CD4-positive, alpha-beta memory T cell (primary cell): Measurements from ENCODE around the gene SAP30BP. TPM values are rescaled to one million over a fixed set of nuclear protein-coding genes. Genes with fewer than 3 reads are reported as not detected.

Experiments used
- CTCF ChIA-PET: fragments of 350-600 bp; sonication (Branson Sonifier 250); formaldehyde crosslinking; loops from one replicate; lab custom pipeline; 2021; ENCODE audit warnings: inconsistent platforms; ENCODE audit not compliant: partially characterized antibody; lab: Charles Lee
- POLR2A ChIA-PET: fragments of 350-600 bp; sonication (Branson Sonifier 250); formaldehyde crosslinking; loops from one replicate; lab custom pipeline; 2021; ENCODE audit not compliant: partially characterized antibody; lab: Charles Lee
- DNase-seq, 5 donors: peaks; one replicate each; pipeline versions ENCODE4 v3.0.0 to v3.0.0-alpha.2; 2020 to 2022; ENCODE audit warnings: mixed read lengths in 1 of 5
- H3K27ac ChIP-seq: one replicate; pipeline ENCODE4 v1.7.0; 2013; ENCODE audit warnings: low read depth, low read length
- H3K27me3 ChIP-seq: 2 replicates; pipeline ENCODE4 v1.7.0; 2013; ENCODE audit warnings: mild to moderate bottlenecking, low read length, moderate library complexity; ENCODE audit not compliant: insufficient read depth
- H3K36me3 ChIP-seq: 2 replicates; pipeline ENCODE4 v1.7.0; 2013; ENCODE audit warnings: mild to moderate bottlenecking, low read length, moderate library complexity; ENCODE audit not compliant: insufficient read depth
- H3K4me1 ChIP-seq: 2 replicates; pipeline ENCODE4 v1.7.0; 2013; ENCODE audit warnings: mild to moderate bottlenecking, low read length, moderate library complexity; ENCODE audit not compliant: insufficient read depth
- H3K4me3 ChIP-seq, 2 donors: one replicate each; pipeline ENCODE4 v1.7.0; 2013; ENCODE audit warnings: low read length in 2 of 2, mild to moderate bottlenecking in 1 of 2
- H3K9me3 ChIP-seq, 2 donors: one replicate each; pipeline ENCODE4 v1.7.0; 2013; ENCODE audit warnings: low read length in 2 of 2, control low read depth in 1 of 2; ENCODE audit not compliant: control insufficient read depth in 1 of 2
- H3K27ac Mint-ChIP-seq, 7 donors: one replicate each; pipeline ENCODE4 v1.8.0; 2020 to 2021; ENCODE audit warnings: mixed read lengths in 7 of 7, mild to moderate bottlenecking in 6 of 7, inconsistent platforms in 3 of 7, moderate library complexity in 3 of 7
- H3K27me3 Mint-ChIP-seq, 2 donors: one replicate each; pipeline ENCODE4 v1.8.0; 2020 to 2021; ENCODE audit warnings: mixed read lengths in 2 of 2
- H3K36me3 Mint-ChIP-seq, 2 donors: one replicate each; pipeline ENCODE4 v1.8.0; 2020 to 2021; ENCODE audit warnings: mixed read lengths in 2 of 2, inconsistent platforms in 1 of 2, mild to moderate bottlenecking in 1 of 2
- H3K4me1 Mint-ChIP-seq, 4 donors: one replicate each; pipeline ENCODE4 v1.8.0; 2020 to 2021; ENCODE audit warnings: mixed read lengths in 4 of 4, mild to moderate bottlenecking in 1 of 4
- H3K4me3 Mint-ChIP-seq, 8 donors: one replicate each; pipeline ENCODE4 v1.8.0; 2020 to 2021; ENCODE audit warnings: mixed read lengths in 8 of 8, mild to moderate bottlenecking in 7 of 8, moderate library complexity in 6 of 8, inconsistent platforms in 3 of 8
- H3K9me3 Mint-ChIP-seq, 8 donors: one replicate each; pipeline ENCODE4 v1.8.0; 2020 to 2021; ENCODE audit warnings: mixed read lengths in 8 of 8, mild to moderate bottlenecking in 5 of 8, inconsistent platforms in 3 of 8, moderate library complexity in 1 of 8
- intact Hi-C: fragments of 100-400 bp; cut with micrococcal nuclease; formaldehyde crosslinking; loops from one replicate; pipeline ENCODE4 v1.15.1; 2023
- polyA plus RNA-seq, 2 donors: library from polyadenylated mRNA; unstranded; fragments of 300-500 nt; fragmentation: Illumina TruSeq; gene quantifications; one replicate each; pipeline ENCODE4 v1.2.3, GENCODE V29; 2021
- total RNA-seq, 2 experiments: library from RNA; stranded (reverse); gene quantifications; one replicate each; pipeline ENCODE4 v1.2.3, GENCODE V29; 2021

SAP30BP gene
- total and polyA plus RNA-seq, 4 experiments from 2014 or later = 69.9 to 119 (median 97.5) TPM

DNA sequence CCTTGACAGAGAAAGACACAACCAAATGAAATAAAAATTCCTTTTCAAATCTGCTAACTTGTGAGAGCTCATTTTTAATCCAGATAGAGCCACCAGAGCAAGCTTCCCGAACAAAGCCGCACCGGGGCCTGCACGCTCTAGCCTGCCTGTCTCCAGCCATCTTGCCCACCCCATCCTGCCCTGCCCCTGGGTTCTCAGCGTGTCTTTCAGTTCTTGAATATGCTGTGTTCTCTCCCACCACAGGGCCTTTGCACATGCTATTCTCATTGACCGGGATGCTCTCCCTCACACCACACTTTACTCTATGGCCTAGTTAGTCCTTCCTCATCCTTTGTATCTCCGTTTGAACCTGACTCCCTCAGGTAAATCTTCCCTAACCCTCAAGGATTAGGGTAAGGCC, 19.2 kb upstream of the SAP30BP start:
- no peaks in the 10 kb centered on the region for H3K27me3 Mint-ChIP-seq
- H3K36me3 ChIP-seq = peaks cover 21% of the 10 kb centered on the region
- no peak for DNase-seq
- intact Hi-C loops = no loop called here
- no peak overlapping the region for H3K4me3 ChIP-seq
- no peaks in the 10 kb centered on the region for H3K9me3 ChIP-seq
- H3K9me3 Mint-ChIP-seq = no peaks in the 10 kb centered on the region
- H3K27ac ChIP-seq = no peak overlapping the region
- H3K36me3 Mint-ChIP-seq = peaks cover 32 to 35% of the 10 kb centered on the region in 2 donors
- H3K4me1 ChIP-seq = no peaks in the 10 kb centered on the region
- POLR2A ChIA-PET = no interaction called here
- H3K4me3 Mint-ChIP-seq = no peak overlapping the region
- no peak overlapping the region for H3K27ac Mint-ChIP-seq
- CTCF ChIA-PET = no interaction called here
- H3K4me1 Mint-ChIP-seq = peaks cover 0 to 9% (median 0%) of the 10 kb centered on the region in 4 donors
- H3K27me3 ChIP-seq = no peaks in the 10 kb centered on the region

DNA sequence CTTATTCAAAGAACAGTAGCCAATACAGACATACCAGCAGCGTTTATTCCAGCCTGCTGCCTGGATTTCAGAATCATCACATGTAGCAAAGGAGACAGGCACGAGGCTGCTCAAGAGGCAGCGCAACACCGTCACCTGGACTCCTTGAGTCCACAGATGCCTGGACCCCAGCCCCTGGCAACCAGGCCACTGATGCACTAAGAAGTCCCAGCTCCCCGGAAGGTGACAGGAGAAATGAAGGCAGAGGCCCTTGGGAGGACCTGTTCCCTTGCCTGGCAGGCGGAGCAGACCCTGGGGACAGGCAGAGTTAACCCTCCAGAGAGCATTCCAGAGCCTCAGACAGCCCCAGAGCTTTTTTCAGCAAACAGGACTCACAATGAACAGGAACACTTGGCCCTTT, 17.5 kb upstream of the SAP30BP start:
- Histone ChIP-seq H3K27me3 (no peaks in the 10 kb centered on the region), H3K4me1 (no peaks in the 10 kb centered on the region), H3K27ac (no peak overlapping the region), H3K4me3 (no peak overlapping the region), H3K9me3 (no peaks in the 10 kb centered on the region), H3K36me3 (peaks cover 21% of the 10 kb centered on the region)
- no peak for DNase-seq
- peaks cover 39 to 45% of the 10 kb centered on the region in 2 donors for H3K36me3 Mint-ChIP-seq
- POLR2A ChIA-PET = no interaction called here
- no peaks in the 10 kb centered on the region for H3K27me3 Mint-ChIP-seq
- H3K4me1 Mint-ChIP-seq = peaks cover 0 to 9% (median under 1%) of the 10 kb centered on the region in 4 donors
- intact Hi-C loops = no loop called here
- no peaks in the 10 kb centered on the region for H3K9me3 Mint-ChIP-seq
- CTCF ChIA-PET = interaction anchor here (1.4 to 3.4 kb wide), 4 partner anchors 9 to 104 kb away, joined by 4 to 23 read pairs (median 5); partner anchors contain the start of gene SMIM5
- H3K27ac Mint-ChIP-seq = no peak overlapping the region
- H3K4me3 Mint-ChIP-seq = no peak overlapping the region

DNA sequence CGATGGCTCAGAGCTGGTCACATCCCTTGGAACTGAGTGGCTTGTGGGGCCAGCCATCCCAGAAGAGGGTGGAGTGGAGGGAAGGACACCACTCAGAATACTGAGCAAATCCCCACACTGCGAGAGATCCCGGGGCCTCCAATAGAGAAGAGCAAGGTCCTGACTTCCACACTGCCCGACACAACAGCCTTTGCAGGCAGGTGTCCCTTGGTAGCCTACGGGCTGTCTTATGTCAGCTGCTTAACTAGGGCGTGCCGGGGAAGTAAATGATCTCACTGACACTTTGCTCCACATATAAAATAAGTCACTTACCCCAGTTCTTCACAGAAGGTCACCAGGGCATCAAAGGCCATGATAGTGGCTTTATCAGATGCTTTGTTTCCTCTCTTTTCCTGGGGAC, 16.3 kb upstream of the SAP30BP start:
- peaks cover 21% of the 10 kb centered on the region for H3K36me3 ChIP-seq
- H3K4me1 Mint-ChIP-seq = peaks cover 0 to 8% (median under 1%) of the 10 kb centered on the region in 4 donors
- H3K9me3 ChIP-seq = no peaks in the 10 kb centered on the region
- no peak overlapping the region for H3K27ac ChIP-seq
- intact Hi-C loops = no loop called here
- H3K36me3 Mint-ChIP-seq = peaks cover 39% of the 10 kb centered on the region in 2 donors
- no peaks in the 10 kb centered on the region for H3K27me3 ChIP-seq
- no peaks in the 10 kb centered on the region for H3K27me3 Mint-ChIP-seq
- CTCF ChIA-PET = interaction anchor here (1.4 to 3.4 kb wide), 4 partner anchors 10 to 97 kb away, joined by 4 to 23 read pairs (median 5); partner anchors contain the start of gene SMIM5
- H3K4me3 ChIP-seq = no peak overlapping the region
- POLR2A ChIA-PET = no interaction called here
- H3K4me3 Mint-ChIP-seq = no peak overlapping the region
- DNase-seq = no peak
- no peaks in the 10 kb centered on the region for H3K4me1 ChIP-seq
- H3K27ac Mint-ChIP-seq = no peak overlapping the region
- H3K9me3 Mint-ChIP-seq = no peaks in the 10 kb centered on the region

DNA sequence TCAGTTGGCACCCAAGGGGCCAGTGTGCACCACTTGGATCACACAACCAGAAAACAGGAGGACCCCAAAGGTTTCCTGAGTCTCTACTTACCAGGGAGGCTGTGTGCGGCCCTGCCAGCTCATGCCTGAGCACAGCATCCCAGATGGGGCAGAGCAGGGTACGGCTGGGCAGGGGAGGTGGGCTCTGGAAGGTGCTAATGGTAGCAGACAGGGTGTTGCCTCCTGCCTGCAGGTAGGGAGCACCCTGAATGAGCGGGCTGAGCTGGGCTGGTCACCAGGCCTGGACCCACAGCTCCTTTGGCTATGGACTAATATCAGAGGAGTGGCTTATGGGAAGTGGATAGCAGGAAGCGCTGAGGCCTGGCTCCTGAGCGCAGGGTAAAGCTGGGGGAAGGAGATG, 14.8 kb upstream of the SAP30BP start:
- ChIA-PET CTCF (interaction anchor here (0.6 to 3.4 kb wide), 7 partner anchors 17 to 101 kb away, joined by 3 to 23 read pairs (median 3); partner anchors contain the start of gene SMIM5), POLR2A (no interaction called here)
- Mint-ChIP-seq H3K4me1 (peaks cover 0 to 2% (median 0%) of the 10 kb centered on the region in 4 donors), H3K36me3 (peaks cover 42 to 44% of the 10 kb centered on the region in 2 donors), H3K9me3 (no peaks in the 10 kb centered on the region), H3K27ac (no peak overlapping the region), H3K4me3 (no peak overlapping the region), H3K27me3 (no peaks in the 10 kb centered on the region)
- no peak overlapping the region for H3K27ac ChIP-seq
- DNase-seq = no peak
- no peak overlapping the region for H3K4me3 ChIP-seq
- no peaks in the 10 kb centered on the region for H3K4me1 ChIP-seq
- intact Hi-C loops = no loop called here
- H3K36me3 ChIP-seq = peaks cover 21% of the 10 kb centered on the region
- H3K9me3 ChIP-seq = no peaks in the 10 kb centered on the region
- no peaks in the 10 kb centered on the region for H3K27me3 ChIP-seq

DNA sequence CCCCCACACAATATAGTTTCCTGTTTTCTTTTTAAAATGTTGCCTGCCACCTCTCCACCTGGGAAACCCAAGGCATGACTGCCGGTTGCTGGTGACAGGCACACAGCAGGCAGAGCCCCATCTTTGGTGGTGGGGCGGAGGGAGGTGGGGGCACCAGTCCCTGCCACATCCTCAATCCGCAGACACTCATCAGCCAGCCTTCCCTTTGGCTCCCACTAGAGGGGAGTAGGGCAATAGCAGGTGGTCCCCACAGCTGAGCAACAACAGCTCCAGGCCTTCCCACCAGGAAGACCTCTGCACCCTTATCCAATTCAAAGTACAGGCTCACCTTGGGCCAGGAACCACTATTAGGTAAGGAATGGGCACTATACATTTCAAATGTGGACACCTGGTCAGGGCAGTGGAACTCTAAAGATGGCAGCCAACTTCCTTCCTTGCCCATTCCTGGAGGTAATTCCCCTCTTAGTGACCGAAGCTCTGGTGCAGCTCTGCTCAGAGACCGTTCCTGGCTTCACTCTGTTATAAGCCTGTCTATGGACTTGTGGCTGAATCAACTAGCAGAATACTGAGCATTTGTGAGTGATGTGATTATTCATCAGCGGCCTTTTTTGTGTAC, 14.1 kb upstream of the SAP30BP start:
- Histone ChIP-seq H3K9me3 (no peaks in the 10 kb centered on the region), H3K27ac (no peak overlapping the region), H3K4me1 (no peaks in the 10 kb centered on the region), H3K36me3 (peaks cover 19% of the 10 kb centered on the region), H3K4me3 (no peak overlapping the region), H3K27me3 (no peaks in the 10 kb centered on the region)
- ChIA-PET CTCF (interaction anchor here (0.8 to 1.9 kb wide), 4 partner anchors 8 to 93 kb away, joined by 3 to 6 read pairs (median 4); partner anchors contain the start of gene SMIM5), POLR2A (no interaction called here)
- Mint-ChIP-seq H3K27me3 (no peaks in the 10 kb centered on the region), H3K9me3 (no peaks in the 10 kb centered on the region), H3K27ac (peak overlapping the region in 1 of 7 donors; percentile 18), H3K36me3 (peaks cover 38 to 41% of the 10 kb centered on the region in 2 donors), H3K4me3 (no peak overlapping the region), H3K4me1 (peaks cover 0 to 2% (median 0%) of the 10 kb centered on the region in 4 donors)
- intact Hi-C loops = no loop called here
- DNase-seq = peak in 1 of 5 donors; percentile 7

DNA sequence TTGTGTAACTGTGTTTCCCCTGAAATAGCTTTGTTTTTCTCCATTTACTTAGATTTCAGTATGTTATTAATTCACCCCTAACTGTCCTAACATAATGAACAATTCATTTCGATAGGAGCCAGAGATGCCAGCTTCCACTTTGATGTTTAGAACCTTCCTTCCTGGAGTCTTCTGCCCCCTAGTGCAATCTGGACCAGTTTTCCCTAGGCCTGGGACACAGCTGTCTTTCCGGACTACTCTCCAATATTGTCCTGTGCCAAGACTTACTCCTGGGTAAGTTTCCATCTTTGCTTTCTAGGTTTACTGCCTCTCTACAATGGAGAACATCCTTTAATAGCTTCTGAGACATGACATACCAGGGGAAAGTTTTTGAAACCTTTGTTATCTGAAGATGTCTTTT, 13.0 kb upstream of the SAP30BP start:
- H3K27ac Mint-ChIP-seq = peak overlapping the region in 2 of 7 donors; percentile 11 to 58
- H3K4me3 ChIP-seq = no peak overlapping the region
- no peaks in the 10 kb centered on the region for H3K4me1 ChIP-seq
- H3K9me3 ChIP-seq = no peaks in the 10 kb centered on the region
- peaks cover 0 to 2% (median 0%) of the 10 kb centered on the region in 4 donors for H3K4me1 Mint-ChIP-seq
- no peak overlapping the region for H3K4me3 Mint-ChIP-seq
- H3K36me3 ChIP-seq = peaks cover 19% of the 10 kb centered on the region
- intact Hi-C loops = no loop called here
- H3K27ac ChIP-seq = no peak overlapping the region
- POLR2A ChIA-PET = interaction anchor here (0.6 kb wide), 1 partner anchor 338 kb away, joined by 3 read pairs; no protein-coding TSS in a partner anchor
- H3K27me3 ChIP-seq = no peaks in the 10 kb centered on the region
- H3K27me3 Mint-ChIP-seq = no peaks in the 10 kb centered on the region
- H3K9me3 Mint-ChIP-seq = no peaks in the 10 kb centered on the region
- peaks cover 33 to 41% of the 10 kb centered on the region in 2 donors for H3K36me3 Mint-ChIP-seq
- DNase-seq = no peak
- CTCF ChIA-PET = interaction anchor here (0.7 to 5.6 kb wide), 8 partner anchors 9 to 99 kb away, joined by 3 to 23 read pairs (median 5); partner anchors contain the start of gene SMIM5

DNA sequence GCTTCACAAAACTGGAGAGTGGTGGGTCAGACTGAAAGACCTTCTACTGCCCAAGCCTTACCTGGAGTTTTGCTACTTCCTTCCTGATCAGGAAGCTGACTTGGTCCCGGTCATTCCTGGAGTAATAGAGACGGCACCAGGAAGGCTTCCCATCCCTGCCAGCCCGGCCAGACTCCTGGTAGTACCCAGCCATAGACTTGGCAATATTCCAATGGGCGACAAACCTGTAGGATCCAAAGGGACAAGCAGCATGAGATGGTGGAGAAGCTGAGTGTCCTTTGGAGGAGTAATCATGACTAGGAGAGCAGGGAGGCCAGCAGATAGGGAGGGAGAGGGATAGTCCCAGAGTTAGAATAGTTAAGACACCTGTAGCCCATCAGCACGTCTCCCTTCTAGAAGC, 8.9 kb upstream of the SAP30BP start:
- ChIA-PET CTCF (interaction anchor here (1.2 to 5.6 kb wide), 4 partner anchors 9 to 92 kb away, joined by 4 to 23 read pairs (median 6); partner anchors contain the start of genes RECQL5 and SAP30BP), POLR2A (interaction anchor here (2.2 kb wide), 1 partner anchor 9 kb away, joined by 12 read pairs; the partner anchor contains the start of genes RECQL5 and SAP30BP)
- H3K4me1 Mint-ChIP-seq = peaks cover 0 to 4% (median 0%) of the 10 kb centered on the region in 4 donors
- Histone ChIP-seq H3K4me3 (no peak overlapping the region), H3K27me3 (no peaks in the 10 kb centered on the region), H3K27ac (no peak overlapping the region), H3K9me3 (no peaks in the 10 kb centered on the region), H3K4me1 (no peaks in the 10 kb centered on the region), H3K36me3 (peaks cover 30% of the 10 kb centered on the region)
- intact Hi-C loops = no loop called here
- no peak for DNase-seq
- H3K4me3 Mint-ChIP-seq = no peak overlapping the region
- no peak overlapping the region for H3K27ac Mint-ChIP-seq
- H3K9me3 Mint-ChIP-seq = no peaks in the 10 kb centered on the region
- peaks cover 22 to 34% of the 10 kb centered on the region in 2 donors for H3K36me3 Mint-ChIP-seq
- H3K27me3 Mint-ChIP-seq = no peaks in the 10 kb centered on the region
